Thyroid gland (tissue), 4 donors: ENCODE results near the gene CD8B.

Source experiments
- POLR2A ChIP-seq, 2 donors: fragments of 450-650 bp; IDR thresholded peaks; one replicate each; pipeline ENCODE4 v1.6.1; 2017; ENCODE audit warnings: antibody characterized with exemption in 2 of 2, mild to moderate bottlenecking in 2 of 2, moderate library complexity in 1 of 2
- TF ChIP-seq, protein P1 (sequence below), 6 experiments: fragments of 200-600 bp in 3 of 6; fragments of 450-650 bp in 3 of 6; sonication (generic) in 3 of 6; IDR thresholded peaks; one replicate each; pipeline ENCODE4 v1.5.1; 2016 to 2019; ENCODE audit warnings: antibody characterized with exemption in 6 of 6, mild to moderate bottlenecking in 2 of 6, inconsistent platforms in 1 of 6, moderate library complexity in 1 of 6

GRCh38 chr2:86785456-86785855, 76.2 kb downstream of the CD8B start:
- TF ChIP-seq, protein P1, sequence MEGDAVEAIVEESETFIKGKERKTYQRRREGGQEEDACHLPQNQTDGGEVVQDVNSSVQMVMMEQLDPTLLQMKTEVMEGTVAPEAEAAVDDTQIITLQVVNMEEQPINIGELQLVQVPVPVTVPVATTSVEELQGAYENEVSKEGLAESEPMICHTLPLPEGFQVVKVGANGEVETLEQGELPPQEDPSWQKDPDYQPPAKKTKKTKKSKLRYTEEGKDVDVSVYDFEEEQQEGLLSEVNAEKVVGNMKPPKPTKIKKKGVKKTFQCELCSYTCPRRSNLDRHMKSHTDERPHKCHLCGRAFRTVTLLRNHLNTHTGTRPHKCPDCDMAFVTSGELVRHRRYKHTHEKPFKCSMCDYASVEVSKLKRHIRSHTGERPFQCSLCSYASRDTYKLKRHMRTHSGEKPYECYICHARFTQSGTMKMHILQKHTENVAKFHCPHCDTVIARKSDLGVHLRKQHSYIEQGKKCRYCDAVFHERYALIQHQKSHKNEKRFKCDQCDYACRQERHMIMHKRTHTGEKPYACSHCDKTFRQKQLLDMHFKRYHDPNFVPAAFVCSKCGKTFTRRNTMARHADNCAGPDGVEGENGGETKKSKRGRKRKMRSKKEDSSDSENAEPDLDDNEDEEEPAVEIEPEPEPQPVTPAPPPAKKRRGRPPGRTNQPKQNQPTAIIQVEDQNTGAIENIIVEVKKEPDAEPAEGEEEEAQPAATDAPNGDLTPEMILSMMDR (IDR thresholded peaks at IDR 0.05) = no peak
- TF ChIP-seq POLR2A (IDR thresholded peaks at IDR 0.05) = no peak
